Nephron (organoid): ENCODE results near the gene DRC3.
A peak's percentile ranks its signal among the peaks of the same experiment; 100 is the strongest.

Experiments used
- H3K27ac Mint-ChIP-seq, 3 experiments: 2 replicates each; pipeline ENCODE4 v1.8.0; 2020; ENCODE audit warnings: mixed read lengths in 3 of 3, mild to moderate bottlenecking in 2 of 3, moderate library complexity in 1 of 3
- H3K27me3 Mint-ChIP-seq: 2 replicates; pipeline ENCODE4 v1.8.0; 2021; ENCODE audit warnings: low read depth, mild to moderate bottlenecking, moderate library complexity, mixed read lengths
- H3K36me3 Mint-ChIP-seq: 2 replicates; pipeline ENCODE4 v1.8.0; 2020; ENCODE audit warnings: low read depth, mixed read lengths
- H3K4me1 Mint-ChIP-seq: 2 replicates; pipeline ENCODE4 v1.8.0; 2020; ENCODE audit warnings: mixed read lengths
- H3K4me3 Mint-ChIP-seq, 3 experiments: 2 replicates each; pipeline ENCODE4 v1.8.0; 2020; ENCODE audit warnings: mild to moderate bottlenecking in 3 of 3, mixed read lengths in 3 of 3, moderate library complexity in 2 of 3
- H3K9me3 Mint-ChIP-seq: 2 replicates; pipeline ENCODE4 v1.8.0; 2020; ENCODE audit warnings: mixed read lengths
- TF ChIP-seq, protein P1 (sequence below), 3 experiments: fragments of 200-600 bp; sonication (generic); IDR thresholded peaks; one replicate each; pipeline ENCODE4 v1.5.0; 2021; ENCODE audit warnings: antibody characterized with exemption in 3 of 3; ENCODE audit not compliant: unreplicated experiment in 3 of 3

DRC3 gene

DNA sequence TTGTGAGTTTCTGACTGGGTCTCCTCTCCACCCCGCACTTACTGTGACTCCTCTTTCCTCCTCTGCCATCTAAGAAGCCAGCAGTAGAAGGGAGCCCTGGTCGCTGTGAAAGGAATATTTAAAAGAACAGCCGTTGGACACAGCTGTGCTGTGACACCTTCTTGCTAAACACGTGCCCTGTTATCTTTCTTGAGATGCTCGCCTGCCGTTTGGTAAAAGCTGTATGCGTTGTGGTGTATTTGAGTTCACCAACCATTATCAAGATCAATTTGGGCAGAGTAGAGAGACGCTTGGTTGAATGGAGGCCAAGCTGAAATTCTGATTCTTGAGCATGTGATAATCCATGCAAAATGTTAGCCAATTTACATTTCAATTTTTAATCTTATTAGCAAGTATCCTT is 70.3 kb downstream of the DRC3 start:
- TF ChIP-seq, protein P1, sequence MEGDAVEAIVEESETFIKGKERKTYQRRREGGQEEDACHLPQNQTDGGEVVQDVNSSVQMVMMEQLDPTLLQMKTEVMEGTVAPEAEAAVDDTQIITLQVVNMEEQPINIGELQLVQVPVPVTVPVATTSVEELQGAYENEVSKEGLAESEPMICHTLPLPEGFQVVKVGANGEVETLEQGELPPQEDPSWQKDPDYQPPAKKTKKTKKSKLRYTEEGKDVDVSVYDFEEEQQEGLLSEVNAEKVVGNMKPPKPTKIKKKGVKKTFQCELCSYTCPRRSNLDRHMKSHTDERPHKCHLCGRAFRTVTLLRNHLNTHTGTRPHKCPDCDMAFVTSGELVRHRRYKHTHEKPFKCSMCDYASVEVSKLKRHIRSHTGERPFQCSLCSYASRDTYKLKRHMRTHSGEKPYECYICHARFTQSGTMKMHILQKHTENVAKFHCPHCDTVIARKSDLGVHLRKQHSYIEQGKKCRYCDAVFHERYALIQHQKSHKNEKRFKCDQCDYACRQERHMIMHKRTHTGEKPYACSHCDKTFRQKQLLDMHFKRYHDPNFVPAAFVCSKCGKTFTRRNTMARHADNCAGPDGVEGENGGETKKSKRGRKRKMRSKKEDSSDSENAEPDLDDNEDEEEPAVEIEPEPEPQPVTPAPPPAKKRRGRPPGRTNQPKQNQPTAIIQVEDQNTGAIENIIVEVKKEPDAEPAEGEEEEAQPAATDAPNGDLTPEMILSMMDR (IDR thresholded peaks at IDR 0.05; ENCODE audit: unreplicated experiment in 3 of 3) = no peak
- Mint-ChIP-seq H3K36me3 (peaks cover 15% of the 10 kb centered on the region), H3K4me3 (peak overlapping the region; percentile 24 to 93 (median 66)), H3K27ac (no peak overlapping the region), H3K27me3 (peaks cover 3% of the 10 kb centered on the region), H3K9me3 (no peaks in the 10 kb centered on the region), H3K4me1 (peaks cover 38% of the 10 kb centered on the region)

DNA sequence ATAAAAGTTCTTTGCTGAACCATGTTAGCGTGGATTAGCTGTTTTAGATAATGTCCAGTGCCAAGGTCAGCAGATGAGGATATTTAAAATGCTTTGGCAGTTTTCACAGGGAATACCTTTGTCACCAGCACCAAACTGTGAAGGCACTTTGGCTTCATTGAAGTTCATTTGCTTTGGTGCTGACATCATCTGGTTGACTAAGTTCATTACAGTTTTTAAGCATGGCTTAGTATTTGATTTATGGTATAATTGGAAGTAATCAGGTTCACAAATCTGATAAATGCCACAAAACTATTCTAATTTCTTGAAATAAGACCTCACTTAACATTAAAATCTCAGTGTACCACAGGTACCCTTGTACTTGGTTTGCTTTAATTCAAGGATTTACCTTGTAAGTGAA is 70.8 kb downstream of the DRC3 start:
- TF ChIP-seq, protein P1 (IDR thresholded peaks at IDR 0.05; ENCODE audit: unreplicated experiment in 3 of 3) = peak; percentile 16 to 25 (median 21)
- Mint-ChIP-seq H3K4me1 (peaks cover 34% of the 10 kb centered on the region), H3K27ac (no peak overlapping the region), H3K9me3 (no peaks in the 10 kb centered on the region), H3K4me3 (no peak overlapping the region), H3K27me3 (peaks cover 3% of the 10 kb centered on the region), H3K36me3 (peaks cover 18% of the 10 kb centered on the region)

DNA sequence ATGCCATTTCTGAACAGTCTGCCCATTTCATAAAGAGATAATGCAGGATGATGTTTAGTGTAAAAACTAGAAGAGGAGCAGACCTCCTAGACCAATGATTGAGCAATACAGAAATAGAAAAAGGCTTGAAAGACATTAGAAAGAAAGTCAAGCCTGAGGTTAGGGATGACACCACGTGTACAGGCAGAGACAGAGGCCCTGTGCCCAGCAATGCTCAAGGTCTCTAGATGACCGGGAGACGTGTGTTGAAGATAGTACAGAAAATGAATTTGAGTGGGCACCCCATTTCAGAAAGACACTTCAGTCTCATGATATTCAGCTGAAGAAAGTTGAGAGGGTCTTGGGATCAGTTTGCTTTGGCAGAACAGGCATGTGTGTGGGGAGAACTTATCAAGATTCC is 71.9 kb downstream of the DRC3 start:
- H3K9me3 Mint-ChIP-seq = no peaks in the 10 kb centered on the region
- peaks cover 21% of the 10 kb centered on the region for H3K36me3 Mint-ChIP-seq
- peaks cover 3% of the 10 kb centered on the region for H3K27me3 Mint-ChIP-seq
- H3K4me1 Mint-ChIP-seq = peaks cover 29% of the 10 kb centered on the region
- no peak overlapping the region for H3K27ac Mint-ChIP-seq
- no peak overlapping the region for H3K4me3 Mint-ChIP-seq
- TF ChIP-seq, protein P1 (IDR thresholded peaks at IDR 0.05; ENCODE audit: unreplicated experiment in 3 of 3) = no peak

DNA sequence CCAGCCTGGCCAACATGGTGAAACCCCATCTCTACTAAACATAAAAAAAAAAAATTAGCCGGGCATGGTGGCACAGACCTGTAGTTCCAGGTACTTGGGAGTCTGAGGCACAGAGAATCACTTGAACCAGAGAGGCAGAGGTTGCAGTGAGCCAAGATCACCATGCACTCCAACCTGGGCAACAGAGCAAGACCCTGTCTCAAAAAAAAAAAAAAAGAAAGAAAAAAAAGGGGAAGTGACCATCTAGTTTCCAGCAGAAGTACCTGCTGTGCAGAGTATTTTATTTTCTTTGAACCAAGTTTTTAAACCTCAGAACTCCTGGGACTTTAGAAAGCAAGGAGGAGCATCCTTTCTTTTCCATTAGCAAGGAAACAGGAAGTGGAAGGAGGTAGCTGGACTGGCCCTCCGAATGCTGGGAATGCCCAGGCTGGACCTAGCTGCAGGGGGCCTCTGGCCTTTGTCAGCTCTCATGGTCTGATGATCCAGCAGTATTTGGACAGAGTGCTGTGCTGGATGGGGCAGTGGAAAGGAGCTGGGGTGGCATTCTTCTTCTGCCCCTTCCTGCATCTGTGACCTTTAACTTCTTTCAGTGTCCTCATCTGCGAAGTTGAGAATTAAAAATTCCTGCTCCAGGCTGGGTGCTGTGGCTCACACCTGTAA is 73.2 kb downstream of the DRC3 start:
- Mint-ChIP-seq H3K36me3 (peaks cover 29% of the 10 kb centered on the region), H3K4me3 (no peak overlapping the region), H3K27me3 (no peaks in the 10 kb centered on the region), H3K27ac (no peak overlapping the region), H3K4me1 (peaks cover 21% of the 10 kb centered on the region), H3K9me3 (no peaks in the 10 kb centered on the region)
- TF ChIP-seq, protein P1 (IDR thresholded peaks at IDR 0.05; ENCODE audit: unreplicated experiment in 3 of 3) = no peak

DNA sequence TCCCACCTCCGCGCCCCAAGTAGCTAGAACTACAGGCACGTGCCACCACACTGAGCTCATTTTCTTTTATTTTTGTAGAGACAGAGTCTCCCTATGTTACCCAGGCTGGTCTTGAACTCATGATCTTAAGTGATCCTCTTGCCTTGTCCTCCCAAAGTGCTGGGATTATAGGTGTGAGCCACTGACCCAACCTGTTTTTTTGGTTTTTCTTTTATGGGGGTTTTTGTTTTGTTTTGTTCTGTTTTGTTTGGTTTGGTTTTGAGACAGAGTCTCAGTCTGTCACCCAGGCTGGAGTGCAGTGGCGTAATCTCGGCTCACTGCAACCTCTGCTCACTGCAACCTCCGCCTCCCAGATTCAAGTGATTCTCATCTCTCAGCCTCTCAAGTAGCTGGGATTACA is 82.9 kb downstream of the DRC3 start:
- H3K9me3 Mint-ChIP-seq = no peaks in the 10 kb centered on the region
- no peaks in the 10 kb centered on the region for H3K4me1 Mint-ChIP-seq
- no peak overlapping the region for H3K27ac Mint-ChIP-seq
- H3K36me3 Mint-ChIP-seq = peaks cover 62% of the 10 kb centered on the region
- TF ChIP-seq, protein P1 (IDR thresholded peaks at IDR 0.05; ENCODE audit: unreplicated experiment in 3 of 3) = no peak
- H3K27me3 Mint-ChIP-seq = no peaks in the 10 kb centered on the region
- no peak overlapping the region for H3K4me3 Mint-ChIP-seq

DNA sequence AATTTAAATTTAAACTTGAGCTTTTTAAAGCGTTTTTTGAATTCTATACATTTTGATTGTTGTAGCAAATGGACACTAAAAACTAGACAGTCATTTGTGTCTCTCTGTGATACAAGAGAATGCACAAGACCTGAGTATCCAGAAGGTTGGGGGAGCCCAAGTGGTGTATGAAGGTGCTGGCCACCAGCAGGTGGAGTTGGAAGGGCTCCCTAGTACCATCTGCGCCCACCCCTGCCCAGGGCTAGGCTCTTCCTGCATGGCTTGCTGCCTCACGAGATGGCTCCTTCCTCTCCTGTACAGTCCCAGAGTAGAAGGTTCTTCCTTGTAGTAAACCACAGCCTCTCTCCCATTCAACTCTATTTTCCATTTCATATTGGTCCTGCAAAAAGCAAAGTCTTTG is 83.6 kb downstream of the DRC3 start:
- no peaks in the 10 kb centered on the region for H3K4me1 Mint-ChIP-seq
- H3K36me3 Mint-ChIP-seq = peaks cover 59% of the 10 kb centered on the region
- no peak overlapping the region for H3K4me3 Mint-ChIP-seq

More for the DNA sequence above, 83.6 kb downstream of the DRC3 start:
- TF ChIP-seq, protein P1 (IDR thresholded peaks at IDR 0.05; ENCODE audit: unreplicated experiment in 3 of 3) = no peak
- Mint-ChIP-seq H3K27me3 (no peaks in the 10 kb centered on the region), H3K27ac (no peak overlapping the region), H3K9me3 (no peaks in the 10 kb centered on the region)
